ENCODE data around the gene SNRNP35. TPM values are rescaled to one million over a fixed set of nuclear protein-coding genes. Genes with fewer than 3 reads are reported as not detected.
A peak's percentile ranks its signal among the peaks of the same experiment; 100 is the strongest.
"Not testable (repeated sequence)": the region's sequence is repeated elsewhere in the genome, so short reads cannot be mapped to it uniquely, and the experiment has no call there.

The SNRNP35 gene
- total and polyA plus RNA-seq, 5 donors = 19.2 to 48.1 (median 26.4) TPM

- no peak for DNase-seq
- 79% methylated on average over 11 of the region's 11 CpGs for WGBS
- H3K27me3 ChIP-seq (ENCODE audit: control insufficient read depth, insufficient read depth) = no peaks in the 10 kb centered on the region
- H3K27ac ChIP-seq (ENCODE audit: low read length) = peak overlapping the region; percentile 86
- H3K9me3 ChIP-seq (ENCODE audit: control insufficient read depth, low read length) = no peaks in the 10 kb centered on the region
- ATAC-seq = no peak
- no peak overlapping the region for H3K4me3 ChIP-seq (ENCODE audit: low read length)
- H3K4me1 ChIP-seq (ENCODE audit: control insufficient read depth, insufficient read depth, low read length) = no peaks in the 10 kb centered on the region
- intact Hi-C loops (cut with DNase I) = loop anchor here in 1 of 4 donors (5.0 kb wide), 1 partner anchor 39 kb away; no protein-coding TSS in a partner anchor
These were observed 20.1 kb downstream of the SNRNP35 start for GRCh38 chr12:123478069-123478468.

- peak; percentile 65 to 83 (median 82) for DNase-seq
- Histone ChIP-seq H3K27ac (ENCODE audit: low read length) (peak overlapping the region; percentile 89), H3K27me3 (ENCODE audit: control insufficient read depth, insufficient read depth) (no peaks in the 10 kb centered on the region), H3K4me3 (ENCODE audit: low read length) (no peak overlapping the region), H3K4me1 (ENCODE audit: control insufficient read depth, insufficient read depth, low read length) (no peaks in the 10 kb centered on the region), H3K9me3 (ENCODE audit: control insufficient read depth, low read length) (no peaks in the 10 kb centered on the region)
- intact Hi-C loops (cut with DNase I) = loop anchor here in 1 of 4 donors (5.0 kb wide), 1 partner anchor 39 kb away; no protein-coding TSS in a partner anchor
- WGBS = 48% methylated on average over 10 of the region's 10 CpGs
- ATAC-seq = peak; percentile 85 to 87
These were observed 20.8 kb downstream of the SNRNP35 start for GRCh38 chr12:123478762-123479161.

- no peak overlapping the region for H3K4me3 ChIP-seq (ENCODE audit: low read length)
- no peaks in the 10 kb centered on the region for H3K4me1 ChIP-seq (ENCODE audit: control insufficient read depth, insufficient read depth, low read length)
- ATAC-seq (peak; percentile 55 to 60), DNase-seq (peak in 2 of 3 donors; percentile 61 to 69)
- H3K9me3 ChIP-seq (ENCODE audit: control insufficient read depth, low read length) = no peaks in the 10 kb centered on the region
- peak overlapping the region; percentile 89 for H3K27ac ChIP-seq (ENCODE audit: low read length)
- WGBS = 72% methylated on average over 14 of the region's 14 CpGs
- H3K27me3 ChIP-seq (ENCODE audit: control insufficient read depth, insufficient read depth) = no peaks in the 10 kb centered on the region
- intact Hi-C loops (cut with DNase I) = loop anchor here in 1 of 4 donors (5.0 kb wide), 1 partner anchor 38 kb away; no protein-coding TSS in a partner anchor
These were observed 21.7 kb downstream of the SNRNP35 start for GRCh38 chr12:123479442-123480180.

- WGBS = 92% methylated on average over 5 of the region's 5 CpGs
- H3K4me1 ChIP-seq (ENCODE audit: control insufficient read depth, insufficient read depth, low read length); H3K27ac ChIP-seq (ENCODE audit: low read length); H3K9me3 ChIP-seq (ENCODE audit: control insufficient read depth, low read length); intact Hi-C loops (cut with DNase I); DNase-seq; H3K4me3 ChIP-seq (ENCODE audit: low read length); H3K27me3 ChIP-seq (ENCODE audit: control insufficient read depth, insufficient read depth); ATAC-seq: not testable (repeated sequence)
These were observed 23.3 kb downstream of the SNRNP35 start for GRCh38 chr12:123481251-123481650.

- Histone ChIP-seq H3K4me1 (ENCODE audit: control insufficient read depth, insufficient read depth, low read length) (no peaks in the 10 kb centered on the region), H3K9me3 (ENCODE audit: control insufficient read depth, low read length) (no peaks in the 10 kb centered on the region), H3K27ac (ENCODE audit: low read length) (peak overlapping the region; percentile 10), H3K27me3 (ENCODE audit: control insufficient read depth, insufficient read depth) (no peaks in the 10 kb centered on the region), H3K4me3 (ENCODE audit: low read length) (no peak overlapping the region)
- intact Hi-C loops (cut with DNase I) = no loop called here
- no peak for ATAC-seq
- DNase-seq = no peak
- 84% methylated on average over 6 of the region's 6 CpGs for WGBS
These were observed 24.9 kb downstream of the SNRNP35 start for GRCh38 chr12:123482876-123483275.

GRCh38 chr12:123483602-123484248, 25.8 kb downstream of the SNRNP35 start:
- DNase-seq (no peak), ATAC-seq (no peak)
- Histone ChIP-seq H3K4me1 (ENCODE audit: control insufficient read depth, insufficient read depth, low read length) (peaks cover 1% of the 10 kb centered on the region), H3K4me3 (ENCODE audit: low read length) (no peak overlapping the region), H3K9me3 (ENCODE audit: control insufficient read depth, low read length) (no peaks in the 10 kb centered on the region), H3K27ac (ENCODE audit: low read length) (peak overlapping the region; percentile 19), H3K27me3 (ENCODE audit: control insufficient read depth, insufficient read depth) (no peaks in the 10 kb centered on the region)
- WGBS = 77% methylated on average over 18 of the region's 18 CpGs
- intact Hi-C loops (cut with DNase I) = no loop called here

- intact Hi-C loops (cut with DNase I) = no loop called here
- ATAC-seq = no peak
- Histone ChIP-seq H3K4me1 (ENCODE audit: control insufficient read depth, insufficient read depth, low read length) (peaks cover 1% of the 10 kb centered on the region), H3K27ac (ENCODE audit: low read length) (no peak overlapping the region), H3K4me3 (ENCODE audit: low read length) (no peak overlapping the region), H3K27me3 (ENCODE audit: control insufficient read depth, insufficient read depth) (no peaks in the 10 kb centered on the region), H3K9me3 (ENCODE audit: control insufficient read depth, low read length) (no peaks in the 10 kb centered on the region)
- no peak for DNase-seq
- WGBS = 76% methylated on average over 14 of the region's 14 CpGs
These were observed 27.8 kb downstream of the SNRNP35 start for GRCh38 chr12:123485756-123486155.

GRCh38 chr12:123487428-123487827, 29.5 kb downstream of the SNRNP35 start:
- H3K27me3 ChIP-seq (ENCODE audit: control insufficient read depth, insufficient read depth) = no peaks in the 10 kb centered on the region
- intact Hi-C loops (cut with DNase I) = no loop called here
- ATAC-seq = no peak

GRCh38 chr12:123488539-123489230, 30.7 kb downstream of the SNRNP35 start:
- Histone ChIP-seq H3K27ac (ENCODE audit: low read length) (peak overlapping the region; percentile 32), H3K4me3 (ENCODE audit: low read length) (no peak overlapping the region), H3K9me3 (ENCODE audit: control insufficient read depth, low read length) (no peaks in the 10 kb centered on the region), H3K4me1 (ENCODE audit: control insufficient read depth, insufficient read depth, low read length) (peaks cover 3% of the 10 kb centered on the region), H3K27me3 (ENCODE audit: control insufficient read depth, insufficient read depth) (no peaks in the 10 kb centered on the region)
- WGBS = 74% methylated on average over 20 of the region's 20 CpGs
- DNase-seq (no peak), ATAC-seq (peak; percentile 25 to 40)
- intact Hi-C loops (cut with DNase I) = no loop called here

More at GRCh38 chr12:123487428-123487827, 29.5 kb downstream of the SNRNP35 start:
- H3K4me1 ChIP-seq (ENCODE audit: control insufficient read depth, insufficient read depth, low read length) = peaks cover 3% of the 10 kb centered on the region
- no peak for DNase-seq
- H3K27ac ChIP-seq (ENCODE audit: low read length) = no peak overlapping the region
- 97% methylated on average over 6 of the region's 6 CpGs for WGBS
- no peaks in the 10 kb centered on the region for H3K9me3 ChIP-seq (ENCODE audit: control insufficient read depth, low read length)
- H3K4me3 ChIP-seq (ENCODE audit: low read length) = no peak overlapping the region

GRCh38 chr12:123489580-123489979, 31.6 kb downstream of the SNRNP35 start:
- H3K27ac ChIP-seq (ENCODE audit: low read length) = no peak overlapping the region
- no peaks in the 10 kb centered on the region for H3K27me3 ChIP-seq (ENCODE audit: control insufficient read depth, insufficient read depth)
- no peak overlapping the region for H3K4me3 ChIP-seq (ENCODE audit: low read length)
- WGBS = 96% methylated on average over 6 of the region's 6 CpGs
- intact Hi-C loops (cut with DNase I) = no loop called here
- DNase-seq = no peak
- no peaks in the 10 kb centered on the region for H3K9me3 ChIP-seq (ENCODE audit: control insufficient read depth, low read length)
- peaks cover 3% of the 10 kb centered on the region for H3K4me1 ChIP-seq (ENCODE audit: control insufficient read depth, insufficient read depth, low read length)
- ATAC-seq = no peak

- 83% methylated on average over 5 of the region's 5 CpGs for WGBS
- H3K9me3 ChIP-seq (ENCODE audit: control insufficient read depth, low read length) = no peaks in the 10 kb centered on the region
- no peak overlapping the region for H3K27ac ChIP-seq (ENCODE audit: low read length)
- no peak overlapping the region for H3K4me3 ChIP-seq (ENCODE audit: low read length)
- intact Hi-C loops (cut with DNase I) = no loop called here
- DNase-seq (no peak), ATAC-seq (no peak)
- H3K27me3 ChIP-seq (ENCODE audit: control insufficient read depth, insufficient read depth) = no peaks in the 10 kb centered on the region
- H3K4me1 ChIP-seq (ENCODE audit: control insufficient read depth, insufficient read depth, low read length) = peaks cover 3% of the 10 kb centered on the region
These were observed 32.1 kb downstream of the SNRNP35 start for GRCh38 chr12:123490089-123490488.

All from right cardiac atrium (tissue), 5 donors.